Keratinocyte (primary cell): ENCODE results near the gene PIGQ. TPM values are rescaled to one million over a fixed set of nuclear protein-coding genes. Genes with fewer than 3 reads are reported as not detected.
A peak's percentile ranks its signal among the peaks of the same experiment; 100 is the strongest.

Experiments used
- DNase-seq: peaks from one replicate; pipeline ENCODE4 v3.0.0-alpha.2; 2011; ENCODE audit warnings: low read depth, missing footprints, low spot score
- FAIRE-seq: peaks from 2 replicates; lab custom pipeline; 2011; peaks lifted over from hg19 to GRCh38; lab: Jason Lieb, UNC
- H2AFZ ChIP-seq: 2 replicates; pipeline ENCODE4 v1.6.0; 2012; ENCODE audit warnings: low read length, control low read depth, inconsistent platforms; ENCODE audit not compliant: control insufficient read depth
- H3K27ac ChIP-seq: 2 replicates; pipeline ENCODE4 v1.5.1; 2011; ENCODE audit warnings: low read length; ENCODE audit not compliant: control insufficient read depth, insufficient read depth
- H3K27me3 ChIP-seq: 3 replicates; pipeline ENCODE4 v1.6.0; 2011; ENCODE audit warnings: low read length; ENCODE audit not compliant: control insufficient read depth, insufficient read depth; ENCODE audit errors: extremely low read depth
- H3K36me3 ChIP-seq, 2 experiments: 2 replicates in 1 of 2; 3 replicates in 1 of 2; pipeline ENCODE4 v1.5.1; 2011; ENCODE audit warnings: low read length in 2 of 2, mild to moderate bottlenecking in 1 of 2; ENCODE audit not compliant: control insufficient read depth in 2 of 2, insufficient read depth in 2 of 2; ENCODE audit errors: extremely low read depth in 1 of 2
- H3K4me1 ChIP-seq: 3 replicates; pipeline ENCODE4 v1.5.1; 2011; ENCODE audit warnings: low read length; ENCODE audit not compliant: control insufficient read depth, insufficient read depth; ENCODE audit errors: extremely low read depth
- H3K4me2 ChIP-seq: 3 replicates; pipeline ENCODE4 v1.6.0; 2011; ENCODE audit warnings: low read depth, low read length; ENCODE audit not compliant: control insufficient read depth, insufficient read depth; ENCODE audit errors: extremely low read depth
- H3K4me3 ChIP-seq, 3 experiments: fragments of 200-600 bp in 1 of 3; sonication (generic) in 1 of 3; 2 replicates in 2 of 3; 3 replicates in 1 of 3; pipeline ENCODE4 v1.5.1; 2011 to 2016; ENCODE audit warnings: low read length in 3 of 3, mild to moderate bottlenecking in 3 of 3, control low read depth in 2 of 3, inconsistent platforms in 1 of 3, low read depth in 1 of 3, mixed read lengths in 1 of 3, mixed run types in 1 of 3, moderate library complexity in 1 of 3; ENCODE audit not compliant: control insufficient read depth in 2 of 3, insufficient read depth in 2 of 3; ENCODE audit errors: extremely low read depth in 1 of 3
- H3K79me2 ChIP-seq: 2 replicates; pipeline ENCODE4 v1.6.0; 2012; ENCODE audit warnings: low read length; ENCODE audit not compliant: control insufficient read depth, insufficient read depth
- H3K9ac ChIP-seq: 3 replicates; pipeline ENCODE4 v1.6.0; 2011; ENCODE audit warnings: low read length; ENCODE audit not compliant: control insufficient read depth, insufficient read depth; ENCODE audit errors: extremely low read depth
- H3K9me1 ChIP-seq: 3 replicates; pipeline ENCODE4 v1.6.0; 2011; ENCODE audit warnings: low read length; ENCODE audit not compliant: control insufficient read depth, insufficient read depth; ENCODE audit errors: extremely low read depth
- H3K9me3 ChIP-seq: 2 replicates; pipeline ENCODE4 v1.5.1; 2012; ENCODE audit warnings: low read depth, low read length; ENCODE audit not compliant: control insufficient read depth
- H4K20me1 ChIP-seq: 3 replicates; pipeline ENCODE4 v1.6.0; 2011; ENCODE audit warnings: low read length; ENCODE audit not compliant: control insufficient read depth, insufficient read depth; ENCODE audit errors: extremely low read depth
- CTCF ChIP-seq, 3 experiments: IDR thresholded peaks in 1 of 3; conservative IDR thresholded peaks in 1 of 3; optimal IDR thresholded peaks in 1 of 3; 2 replicates in 2 of 3; 3 replicates in 1 of 3; pipeline versions ENCODE3 to v1.5.1; 2011; ENCODE audit warnings: low read length in 3 of 3, mild to moderate bottlenecking in 3 of 3, moderate library complexity in 2 of 3, control low read depth in 1 of 3, inconsistent platforms in 1 of 3; ENCODE audit not compliant: insufficient read depth in 2 of 3; ENCODE audit errors: extremely low read depth in 1 of 3
- EZH2 ChIP-seq: IDR thresholded peaks from one replicate; pipeline ENCODE4 v1.6.1; 2012; ENCODE audit warnings: inconsistent platforms, mild to moderate bottlenecking, low read length, moderate library complexity
- dilution Hi-C: fragments of 300-500 bp; cut with MboI; formaldehyde crosslinking; loops from one replicate; pipeline ENCODE4 v1.7.0; 2020; ENCODE audit warnings: low sequenced_read_pairs; ENCODE audit not compliant: extremely low pct_ligation_motif_present
- polyA plus RNA-seq, 5 experiments: library from polyadenylated mRNA; depleted of rRNA in 3 of 5; stranded (reverse) in 3 of 5; stranded (forward) in 1 of 5; unstranded in 1 of 5; fragments of >200 nt; gene quantifications; 1 replicate in 1 of 5; 2 replicates in 3 of 5; 3 replicates in 1 of 5; pipeline versions ENCODE4 v1.2.1 to v1.2.3, GENCODE V29; 2011 to 2012; ENCODE audit warnings: missing spikeins in 2 of 5, low read depth in 1 of 5, low replicate concordance in 1 of 5

Gene PIGQ
- polyA plus RNA-seq, 1 donor (not counting 4 experiments of a cell fraction or from before 2014, with no cell fraction given) = 11.2 TPM

GRCh38 chr16:536746-537145, 33.0 kb upstream of the PIGQ start:
- H3K4me2 ChIP-seq = no peak overlapping the region
- no peaks in the 10 kb centered on the region for H3K27me3 ChIP-seq
- H3K4me3 ChIP-seq = no peak overlapping the region
- FAIRE-seq (no peak), DNase-seq (no peak)
- peaks cover 34% of the 10 kb centered on the region for H4K20me1 ChIP-seq
- H2AFZ ChIP-seq = no peak overlapping the region
- H3K9ac ChIP-seq = no peak overlapping the region
- dilution Hi-C loops = no loop called here
- peaks cover 7 to 12% of the 10 kb centered on the region in 2 experiments for H3K36me3 ChIP-seq
- H3K27ac ChIP-seq = no peak overlapping the region
- H3K9me1 ChIP-seq = peaks cover 4% of the 10 kb centered on the region
- H3K79me2 ChIP-seq = peaks cover 91% of the 10 kb centered on the region
- no peaks in the 10 kb centered on the region for H3K9me3 ChIP-seq
- H3K4me1 ChIP-seq = peaks cover 13% of the 10 kb centered on the region
- TF ChIP-seq CTCF (optimal IDR thresholded peaks at IDR 0.05 in 1 of 3, IDR thresholded peaks at IDR 0.05 in 1 of 3, conservative IDR thresholded peaks at IDR 0.05 in 1 of 3; ENCODE audit: extremely low read depth in 1 of 3, insufficient read depth in 2 of 3, low read length in 3 of 3) (no peak), EZH2 (no peak)

GRCh38 chr16:537415-538335, 32.1 kb upstream of the PIGQ start:
- dilution Hi-C loops = no loop called here
- Histone ChIP-seq H3K4me2 (no peak overlapping the region), H3K9ac (no peak overlapping the region), H3K27ac (no peak overlapping the region), H3K9me3 (no peaks in the 10 kb centered on the region), H3K27me3 (no peaks in the 10 kb centered on the region), H3K4me3 (no peak overlapping the region), H4K20me1 (peaks cover 39% of the 10 kb centered on the region), H3K79me2 (peaks cover 93% of the 10 kb centered on the region), H2AFZ (no peak overlapping the region), H3K36me3 (peaks cover 7 to 14% of the 10 kb centered on the region in 2 experiments), H3K4me1 (peaks cover 13% of the 10 kb centered on the region), H3K9me1 (peaks cover 4% of the 10 kb centered on the region)
- FAIRE-seq (no peak), DNase-seq (no peak)
- TF ChIP-seq EZH2 (no peak), CTCF (optimal IDR thresholded peaks at IDR 0.05 in 1 of 3, IDR thresholded peaks at IDR 0.05 in 1 of 3, conservative IDR thresholded peaks at IDR 0.05 in 1 of 3; ENCODE audit: extremely low read depth in 1 of 3, insufficient read depth in 2 of 3, low read length in 3 of 3) (peak in 1 of 3 experiments; percentile 11)
